H4 (cell line): ENCODE results near the gene COL27A1. TPM values are rescaled to one million over a fixed set of nuclear protein-coding genes. Genes with fewer than 3 reads are reported as not detected.
"Not testable (repeated sequence)": the region's sequence is repeated elsewhere in the genome, so short reads cannot be mapped to it uniquely, and the experiment has no call there.

Source experiments
- DNase-seq: peaks from one replicate; pipeline ENCODE4 v3.0.0-alpha.2; 2015; ENCODE audit warnings: low spot score
- total RNA-seq: library from RNA; depleted of rRNA; stranded (reverse); fragments of >200 nt; shearing (Covaris generic); gene quantifications from 2 replicates; pipeline ENCODE4 v1.2.3, GENCODE V29; 2014

The COL27A1 gene
- total RNA-seq, 1 experiment from 2014 or later, result 2.4 TPM

GRCh38 chr9:114308361-114308950 is 153.1 kb downstream of the COL27A1 start:
- no peak for DNase-seq

GRCh38 chr9:114309096-114309495 is 153.8 kb downstream of the COL27A1 start:
- DNase-seq, result no peak

- DNase-seq, result no peak
Measured at GRCh38 chr9:114310471-114311450, 155.4 kb downstream of the COL27A1 start.

- DNase-seq, result no peak
Measured at GRCh38 chr9:114311571-114312512, 156.5 kb downstream of the COL27A1 start.

- DNase-seq, result no peak
Measured at GRCh38 chr9:114312513-114312875, 157.2 kb downstream of the COL27A1 start.

- DNase-seq, result no peak
Measured at GRCh38 chr9:114313186-114313585, 157.8 kb downstream of the COL27A1 start.

- no peak for DNase-seq
Measured at GRCh38 chr9:114314256-114314867, 159.0 kb downstream of the COL27A1 start.

- no peak for DNase-seq
Measured at GRCh38 chr9:114314881-114315722, 159.8 kb downstream of the COL27A1 start.

GRCh38 chr9:114315723-114316363 is 160.5 kb downstream of the COL27A1 start:
- no peak for DNase-seq

- DNase-seq, result no peak
Measured at GRCh38 chr9:114316605-114317230, 161.4 kb downstream of the COL27A1 start.

- peak; percentile 64 for DNase-seq
Measured at GRCh38 chr9:114317665-114318357, 162.5 kb downstream of the COL27A1 start.

- no peak for DNase-seq
Measured at GRCh38 chr9:114318416-114318815, 163.1 kb downstream of the COL27A1 start.

- DNase-seq, result no peak
Measured at GRCh38 chr9:114319147-114319546, 163.8 kb downstream of the COL27A1 start.

GRCh38 chr9:114320710-114321109 is 165.4 kb downstream of the COL27A1 start:
- not testable (repeated sequence) for DNase-seq

GRCh38 chr9:114321759-114322158 is 166.4 kb downstream of the COL27A1 start:
- no peak for DNase-seq

- DNase-seq, result not testable (repeated sequence)
Measured at GRCh38 chr9:114322160-114322818, 167.0 kb downstream of the COL27A1 start.

- not testable (repeated sequence) for DNase-seq
Measured at GRCh38 chr9:114322831-114323531, 167.6 kb downstream of the COL27A1 start, which contains the start of gene ORM1. ORM1 (plus strand) TSS chr9:114323098; CDS start chr9:114323134, 36 bp downstream.

- not testable (repeated sequence) for DNase-seq
Measured at GRCh38 chr9:114323849-114324248, 168.5 kb downstream of the COL27A1 start.
